ACHN (cell line): ENCODE measurements around the gene CNTN5.

Experiments used
- DNase-seq: peaks from one replicate; pipeline ENCODE4 v3.0.0-alpha.2; 2015
- in situ Hi-C: cut with HindIII; loops from 2 replicates; pipeline ENCODE4 v1.10.0; 2017; ENCODE audit warnings: low sequenced_read_pairs, low pct_ligation_motif_present, low pct_unique_long_range_greater_than_20kb

The CNTN5 gene

GRCh38 chr11:99916078-99916477 is 895.3 kb downstream of the CNTN5 start:
- in situ Hi-C loops = no loop called here
- DNase-seq = no peak

- no peak for DNase-seq
- in situ Hi-C loops = no loop called here
These were observed 898.0 kb downstream of the CNTN5 start for GRCh38 chr11:99918761-99919160.

- DNase-seq = no peak
- in situ Hi-C loops = no loop called here
These were observed 900.2 kb downstream of the CNTN5 start for GRCh38 chr11:99920956-99921355.

GRCh38 chr11:99925968-99926367 is 905.2 kb downstream of the CNTN5 start:
- no peak for DNase-seq
- in situ Hi-C loops = no loop called here

GRCh38 chr11:99932684-99933083 is 911.9 kb downstream of the CNTN5 start:
- DNase-seq = no peak
- in situ Hi-C loops = no loop called here

GRCh38 chr11:99934008-99934407 is 913.3 kb downstream of the CNTN5 start:
- DNase-seq = peak; percentile 25
- in situ Hi-C loops = no loop called here

GRCh38 chr11:99937330-99937729 is 916.6 kb downstream of the CNTN5 start:
- no peak for DNase-seq
- in situ Hi-C loops = no loop called here

GRCh38 chr11:99952816-99953215 is 932.1 kb downstream of the CNTN5 start:
- in situ Hi-C loops = no loop called here
- no peak for DNase-seq

GRCh38 chr11:99960536-99960935 is 939.8 kb downstream of the CNTN5 start:
- in situ Hi-C loops = no loop called here

GRCh38 chr11:99968336-99968735 is 947.6 kb downstream of the CNTN5 start:
- in situ Hi-C loops = no loop called here
- DNase-seq = no peak

More at GRCh38 chr11:99960536-99960935, 939.8 kb downstream of the CNTN5 start:
- no peak for DNase-seq

- in situ Hi-C loops = no loop called here
- peak; percentile 83 for DNase-seq
These were observed 953.2 kb downstream of the CNTN5 start for GRCh38 chr11:99973993-99974392.

- no peak for DNase-seq
- in situ Hi-C loops = no loop called here
These were observed 958.3 kb downstream of the CNTN5 start for GRCh38 chr11:99979042-99979441.

- in situ Hi-C loops = no loop called here
- no peak for DNase-seq
These were observed 967.2 kb downstream of the CNTN5 start for GRCh38 chr11:99987821-99988470.

- in situ Hi-C loops = no loop called here
These were observed 967.7 kb downstream of the CNTN5 start for GRCh38 chr11:99988471-99988837.

GRCh38 chr11:100003985-100004384 is 983.2 kb downstream of the CNTN5 start:
- DNase-seq = no peak

More at GRCh38 chr11:99988471-99988837, 967.7 kb downstream of the CNTN5 start:
- DNase-seq = no peak

GRCh38 chr11:100004541-100004940 is 983.8 kb downstream of the CNTN5 start:
- DNase-seq = peak; percentile 21

More at GRCh38 chr11:100003985-100004384, 983.2 kb downstream of the CNTN5 start:
- in situ Hi-C loops = no loop called here

GRCh38 chr11:100008417-100008816 is 987.7 kb downstream of the CNTN5 start:
- in situ Hi-C loops = no loop called here
- DNase-seq = no peak

More at GRCh38 chr11:100004541-100004940, 983.8 kb downstream of the CNTN5 start:
- in situ Hi-C loops = no loop called here

GRCh38 chr11:100009728-100010127 is 989.0 kb downstream of the CNTN5 start:
- in situ Hi-C loops = no loop called here
- no peak for DNase-seq

GRCh38 chr11:100010393-100010792 is 989.6 kb downstream of the CNTN5 start:
- DNase-seq = no peak
- in situ Hi-C loops = no loop called here

- no peak for DNase-seq
- in situ Hi-C loops = no loop called here
These were observed 990.9 kb downstream of the CNTN5 start for GRCh38 chr11:100011697-100012096.

GRCh38 chr11:100013011-100013410 is 992.3 kb downstream of the CNTN5 start:
- DNase-seq = no peak
- in situ Hi-C loops = no loop called here
